H9 (cell line): ENCODE results near the gene MEGF8. TPM values are rescaled to one million over a fixed set of nuclear protein-coding genes. Genes with fewer than 3 reads are reported as not detected.

Experiments
- DNase-seq: peaks from one replicate; pipeline ENCODE4 v3.0.0-alpha.2; 2017
- H2AFZ ChIP-seq: one replicate; pipeline ENCODE4 v1.6.1; 2013; ENCODE audit warnings: mild to moderate bottlenecking, low read length, control low read depth, moderate library complexity
- H2AK5ac ChIP-seq: 2 replicates; pipeline ENCODE4 v1.6.1; 2013; ENCODE audit warnings: low read length, control low read depth, mixed read lengths; ENCODE audit not compliant: insufficient read length
- H2BK120ac ChIP-seq: one replicate; pipeline ENCODE4 v1.6.1; 2013; ENCODE audit warnings: low read depth, mild to moderate bottlenecking, low read length, control low read depth, inconsistent platforms; ENCODE audit not compliant: poor library complexity, severe bottlenecking
- H2BK12ac ChIP-seq: 2 replicates; pipeline ENCODE4 v1.6.1; 2013; ENCODE audit warnings: low read length, control low read depth, mixed read lengths, low read depth; ENCODE audit not compliant: insufficient read length
- H2BK15ac ChIP-seq: 2 replicates; pipeline ENCODE4 v1.6.1; 2013; ENCODE audit warnings: low read depth, low read length, control low read depth
- H2BK20ac ChIP-seq: one replicate; pipeline ENCODE4 v1.6.1; 2013; ENCODE audit warnings: low read depth, mild to moderate bottlenecking, low read length, control low read depth, inconsistent platforms; ENCODE audit not compliant: poor library complexity, severe bottlenecking
- H2BK5ac ChIP-seq: 2 replicates; pipeline ENCODE4 v1.6.1; 2013; ENCODE audit warnings: low read length, control low read depth, mixed read lengths; ENCODE audit not compliant: insufficient read length
- H3K14ac ChIP-seq: 2 replicates; pipeline ENCODE4 v1.6.1; 2013; ENCODE audit warnings: low read length, control low read depth; ENCODE audit not compliant: insufficient read depth
- H3K18ac ChIP-seq: 2 replicates; pipeline ENCODE4 v1.6.1; 2013; ENCODE audit warnings: low read depth, mild to moderate bottlenecking, mixed read lengths, low read length, control low read depth; ENCODE audit not compliant: insufficient read length
- H3K23ac ChIP-seq: 2 replicates; pipeline ENCODE4 v1.6.1; 2013; ENCODE audit warnings: low read length, control low read depth, mixed read lengths, low read depth; ENCODE audit not compliant: insufficient read length
- H3K23me2 ChIP-seq: 2 replicates; pipeline ENCODE4 v1.6.1; 2013; ENCODE audit warnings: low read depth, mild to moderate bottlenecking, mixed read lengths, low read length, control low read depth; ENCODE audit not compliant: insufficient read length, poor library complexity, severe bottlenecking
- H3K27ac ChIP-seq: 2 replicates; pipeline ENCODE4 v1.5.1; 2013; ENCODE audit warnings: low read length, control low read depth, mixed read lengths, low read depth; ENCODE audit not compliant: insufficient read length
- H3K27me3 ChIP-seq: 2 replicates; pipeline ENCODE4 v1.6.1; 2013; ENCODE audit warnings: low read length, control low read depth, inconsistent platforms; ENCODE audit not compliant: insufficient read depth
- H3K4ac ChIP-seq: 2 replicates; pipeline ENCODE4 v1.6.1; 2013; ENCODE audit warnings: low read depth, mild to moderate bottlenecking, control low read depth, inconsistent platforms, low read length, moderate library complexity
- H3K4me1 ChIP-seq: 2 replicates; pipeline ENCODE4 v1.6.1; 2013; ENCODE audit warnings: low read length, control low read depth, inconsistent platforms; ENCODE audit not compliant: insufficient read depth
- H3K4me2 ChIP-seq: 2 replicates; pipeline ENCODE4 v1.6.1; 2013; ENCODE audit warnings: low read length, control low read depth, mixed read lengths; ENCODE audit not compliant: insufficient read length, insufficient read depth
- H3K56ac ChIP-seq: 2 replicates; pipeline ENCODE4 v1.6.1; 2013; ENCODE audit warnings: low read depth, mild to moderate bottlenecking, mixed read lengths, low read length, control low read depth; ENCODE audit not compliant: insufficient read length
- H3K79me1 ChIP-seq: 2 replicates; pipeline ENCODE4 v1.6.1; 2013; ENCODE audit warnings: low read depth, mild to moderate bottlenecking, moderate library complexity, low read length, control low read depth, inconsistent platforms; ENCODE audit not compliant: insufficient read depth, poor library complexity, severe bottlenecking
- H3K79me2 ChIP-seq: 2 replicates; pipeline ENCODE4 v1.6.1; 2013; ENCODE audit warnings: low read length, control low read depth, inconsistent platforms; ENCODE audit not compliant: insufficient read depth
- H3K9ac ChIP-seq: 2 replicates; pipeline ENCODE4 v1.6.1; 2013; ENCODE audit warnings: low read length, control low read depth, mixed read lengths; ENCODE audit not compliant: insufficient read length; ENCODE audit errors: extremely low read depth
- H3K9me3 ChIP-seq: one replicate; pipeline ENCODE4 v1.6.1; 2013; ENCODE audit warnings: low read depth, low read length, inconsistent platforms; ENCODE audit not compliant: control insufficient read depth
- H3T11ph ChIP-seq: one replicate; pipeline ENCODE4 v1.6.1; 2013; ENCODE audit warnings: mild to moderate bottlenecking, low read length, control low read depth, inconsistent platforms
- H4K20me1 ChIP-seq: one replicate; pipeline ENCODE4 v1.6.1; 2013; ENCODE audit not compliant: control insufficient read depth, insufficient read length, insufficient read depth
- H4K5ac ChIP-seq: 2 replicates; pipeline ENCODE4 v1.6.1; 2013; ENCODE audit warnings: low read depth, mild to moderate bottlenecking, mixed read lengths, low read length, control low read depth; ENCODE audit not compliant: insufficient read length
- H4K8ac ChIP-seq: replicated peaks from 2 replicates; pipeline ENCODE4 v1.6.1; 2013; ENCODE audit warnings: low read length, control low read depth, mixed read lengths, low read depth; ENCODE audit not compliant: insufficient read length
- H4K91ac ChIP-seq: 2 replicates; pipeline ENCODE4 v1.6.1; 2013; ENCODE audit warnings: low read depth, mild to moderate bottlenecking, moderate library complexity, mixed read lengths, low read length, control low read depth; ENCODE audit not compliant: insufficient read length
- H3K27ac Mint-ChIP-seq, 3 experiments: 2 replicates in 2 of 3; 3 replicates in 1 of 3; pipeline ENCODE4 v1.8.0; 2020 to 2021; ENCODE audit warnings: mixed read lengths in 3 of 3, mild to moderate bottlenecking in 1 of 3, moderate library complexity in 1 of 3
- H3K27me3 Mint-ChIP-seq: 2 replicates; pipeline ENCODE4 v1.8.0; 2021; ENCODE audit warnings: low read depth, mild to moderate bottlenecking, moderate library complexity, mixed read lengths
- H3K36me3 Mint-ChIP-seq, 3 experiments: 2 replicates in 2 of 3; 3 replicates in 1 of 3; pipeline ENCODE4 v1.8.0; 2020 to 2021; ENCODE audit warnings: low read depth in 3 of 3, mixed read lengths in 3 of 3; ENCODE audit not compliant: insufficient read depth in 1 of 3
- H3K4me1 Mint-ChIP-seq, 2 experiments: 2 replicates each; pipeline ENCODE4 v1.8.0; 2020; ENCODE audit warnings: mixed read lengths in 2 of 2
- H3K4me3 Mint-ChIP-seq, 2 experiments: 2 replicates in 1 of 2; 3 replicates in 1 of 2; pipeline ENCODE4 v1.8.0; 2020 to 2021; ENCODE audit warnings: mild to moderate bottlenecking in 2 of 2, mixed read lengths in 2 of 2, moderate library complexity in 1 of 2
- H3K9me3 Mint-ChIP-seq, 2 experiments: 2 replicates in 1 of 2; 3 replicates in 1 of 2; pipeline ENCODE4 v1.8.0; 2020; ENCODE audit warnings: mild to moderate bottlenecking in 2 of 2, mixed read lengths in 2 of 2, moderate library complexity in 1 of 2
- WGBS: extraction: QIAGEN DNeasy Blood & Tissue Kit; methylation state at CpG from one replicate; pipeline ENCODE4 v1.1.7; 2013; ENCODE audit warnings: missing lambda C conversion rate, low lambda C conversion rate, mixed read lengths; ENCODE audit not compliant: insufficient read length; ENCODE audit errors: extremely low coverage; 5-methylcytosine and 5-hydroxymethylcytosine counted together
- total RNA-seq: library from RNA; stranded (reverse); gene quantifications from 2 replicates; pipeline ENCODE4 v1.2.1, GENCODE V29; 2021
- TF ChIP-seq, protein P1 (sequence below): fragments of 200-600 bp; sonication (generic); conservative IDR thresholded peaks from 3 replicates; pipeline ENCODE4 v1.8.0; 2021; ENCODE audit warnings: antibody characterized with exemption, mild to moderate bottlenecking

Gene MEGF8
- total RNA-seq, 1 experiment from 2014 or later = 28.4 TPM

DNA sequence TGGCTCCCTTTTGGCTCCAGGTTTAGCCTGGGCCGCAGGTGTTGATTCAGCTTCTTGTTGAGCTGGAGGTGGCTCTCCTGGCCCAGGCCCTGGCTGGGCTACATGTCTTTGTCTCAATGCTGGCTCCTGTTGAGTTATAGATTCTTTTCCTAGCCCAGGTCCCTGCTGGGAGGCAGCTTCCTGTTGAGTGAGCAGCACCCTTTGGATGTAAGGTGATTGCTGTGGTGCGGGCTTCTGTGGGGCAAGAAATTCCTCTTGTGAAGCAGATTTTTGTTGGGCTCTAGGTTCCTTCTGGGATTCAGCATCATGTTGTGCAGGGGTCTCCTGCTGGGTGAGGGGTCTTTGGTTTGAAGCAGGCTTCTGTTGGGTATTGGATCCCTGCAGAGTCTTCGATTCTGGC is 101.2 kb downstream of the MEGF8 start:
- no peak overlapping the region for H4K91ac ChIP-seq
- no peak overlapping the region for H2BK12ac ChIP-seq
- no peak overlapping the region for H4K5ac ChIP-seq
- H3K27me3 Mint-ChIP-seq = peaks cover 77% of the 10 kb centered on the region
- H3K4me2 ChIP-seq = no peak overlapping the region
- no peak overlapping the region; the same call in 1 of the 2 replicates for H3K14ac ChIP-seq
- WGBS = no CpG with 5 or more reads among the region's 3 CpGs
- no peak overlapping the region for H3K4me3 Mint-ChIP-seq
- H2BK5ac ChIP-seq = no peak overlapping the region
- no peak overlapping the region for H2AK5ac ChIP-seq
- DNase-seq = no peak
- H3K23me2 ChIP-seq = peaks cover 7% of the 10 kb centered on the region
- no peak overlapping the region for H4K8ac ChIP-seq
- H2AFZ ChIP-seq = no peak overlapping the region
- H3K23ac ChIP-seq = no peak overlapping the region
- peaks cover 17% of the 10 kb centered on the region; the same call in 1 of the 2 replicates for H3K27me3 ChIP-seq
- H3K79me2 ChIP-seq = no peaks in the 10 kb centered on the region
- H3K4me1 ChIP-seq = no peaks in the 10 kb centered on the region
- peaks cover 20 to 39% of the 10 kb centered on the region in 2 experiments for H3K4me1 Mint-ChIP-seq
- H4K20me1 ChIP-seq = no peaks in the 10 kb centered on the region
- no peak overlapping the region for H3K9ac ChIP-seq
- no peak overlapping the region for H3K56ac ChIP-seq
- no peak overlapping the region for H3T11ph ChIP-seq
- H3K36me3 Mint-ChIP-seq = peaks cover 0 to 3% (median 0%) of the 10 kb centered on the region in 3 experiments; a peak in 2 of 7 replicates
- H2BK15ac ChIP-seq = no peak overlapping the region
- H2BK20ac ChIP-seq = no peak overlapping the region
- no peaks in the 10 kb centered on the region for H3K9me3 ChIP-seq
- no peak overlapping the region for H3K18ac ChIP-seq
- H3K4ac ChIP-seq = no peak overlapping the region
- peaks cover 0 to 3% of the 10 kb centered on the region in 2 experiments; a peak in 3 of 5 replicates for H3K9me3 Mint-ChIP-seq
- H3K27ac Mint-ChIP-seq = no peak overlapping the region
- TF ChIP-seq, protein P1, sequence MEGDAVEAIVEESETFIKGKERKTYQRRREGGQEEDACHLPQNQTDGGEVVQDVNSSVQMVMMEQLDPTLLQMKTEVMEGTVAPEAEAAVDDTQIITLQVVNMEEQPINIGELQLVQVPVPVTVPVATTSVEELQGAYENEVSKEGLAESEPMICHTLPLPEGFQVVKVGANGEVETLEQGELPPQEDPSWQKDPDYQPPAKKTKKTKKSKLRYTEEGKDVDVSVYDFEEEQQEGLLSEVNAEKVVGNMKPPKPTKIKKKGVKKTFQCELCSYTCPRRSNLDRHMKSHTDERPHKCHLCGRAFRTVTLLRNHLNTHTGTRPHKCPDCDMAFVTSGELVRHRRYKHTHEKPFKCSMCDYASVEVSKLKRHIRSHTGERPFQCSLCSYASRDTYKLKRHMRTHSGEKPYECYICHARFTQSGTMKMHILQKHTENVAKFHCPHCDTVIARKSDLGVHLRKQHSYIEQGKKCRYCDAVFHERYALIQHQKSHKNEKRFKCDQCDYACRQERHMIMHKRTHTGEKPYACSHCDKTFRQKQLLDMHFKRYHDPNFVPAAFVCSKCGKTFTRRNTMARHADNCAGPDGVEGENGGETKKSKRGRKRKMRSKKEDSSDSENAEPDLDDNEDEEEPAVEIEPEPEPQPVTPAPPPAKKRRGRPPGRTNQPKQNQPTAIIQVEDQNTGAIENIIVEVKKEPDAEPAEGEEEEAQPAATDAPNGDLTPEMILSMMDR = no peak
- H3K79me1 ChIP-seq = no peaks in the 10 kb centered on the region
- H3K27ac ChIP-seq = no peak overlapping the region
- H2BK120ac ChIP-seq = no peak overlapping the region
